Measurements from ENCODE around the gene SNCG. TPM values are rescaled to one million over a fixed set of nuclear protein-coding genes. Genes with fewer than 3 reads are reported as not detected.

Gene SNCG
- total RNA-seq, 1 experiment from 2014 or later = 5.5 TPM

DNA sequence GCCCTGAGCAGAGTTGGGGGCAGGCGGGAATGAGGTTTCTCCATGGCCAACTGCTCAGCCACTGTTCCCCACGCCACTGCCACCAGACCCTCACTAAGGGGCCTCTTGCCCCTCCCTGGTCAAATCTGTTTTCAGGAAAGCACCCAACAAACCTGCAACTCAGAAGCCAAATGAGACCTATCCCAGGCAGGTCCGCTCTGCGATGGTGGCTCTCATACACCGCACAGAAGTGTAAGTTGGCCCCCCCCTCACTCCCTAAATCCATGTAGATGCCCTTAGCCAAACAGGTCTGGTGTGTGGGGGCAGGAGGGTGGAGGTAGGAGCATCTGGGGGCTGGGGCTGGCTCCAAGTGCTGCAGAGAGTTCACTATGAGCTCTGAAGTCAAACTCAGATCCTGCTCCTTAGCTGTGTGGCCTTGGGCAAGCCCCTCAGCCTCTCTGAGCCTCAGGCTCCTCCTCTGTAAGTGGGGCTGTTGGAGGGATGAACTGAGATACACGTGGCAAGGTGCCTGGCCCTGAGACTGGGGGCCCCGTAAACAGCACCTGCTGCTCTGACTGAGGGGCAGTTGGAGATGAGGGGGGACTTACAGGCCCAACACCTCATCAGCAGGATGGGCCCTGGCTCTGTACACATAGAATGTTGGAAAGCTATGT is 2.1 kb upstream of the SNCG start:
- no peak overlapping the region for H3K9ac ChIP-seq (ENCODE audit: extremely low read depth, insufficient read length, low read length)
- no peak overlapping the region for H3K18ac ChIP-seq (ENCODE audit: insufficient read length, low read depth, low read length)
- no peak for DNase-seq
- H2AK5ac ChIP-seq (ENCODE audit: insufficient read length, low read length) = no peak overlapping the region
- no peak overlapping the region for H3K27ac ChIP-seq (ENCODE audit: insufficient read length, low read depth, low read length)
- H3K4me2 ChIP-seq (ENCODE audit: insufficient read depth, insufficient read length, low read length) = no peak overlapping the region
- WGBS (ENCODE audit: extremely low coverage, insufficient read length, low lambda C conversion rate) = no CpG with 5 or more reads among the region's 7 CpGs
- no peak overlapping the region for H2BK12ac ChIP-seq (ENCODE audit: insufficient read length, low read depth, low read length)
- H3K27me3 ChIP-seq (ENCODE audit: insufficient read depth, low read length) = no peaks in the 10 kb centered on the region
- H4K91ac ChIP-seq (ENCODE audit: insufficient read length, low read depth, low read length) = no peak overlapping the region
- H4K5ac ChIP-seq (ENCODE audit: insufficient read length, low read depth, low read length) = no peak overlapping the region
- H4K20me1 ChIP-seq (ENCODE audit: control insufficient read depth, insufficient read depth, insufficient read length) = no peaks in the 10 kb centered on the region
- H3K79me1 ChIP-seq (ENCODE audit: insufficient read depth, low read depth, low read length, poor library complexity, severe bottlenecking) = no peaks in the 10 kb centered on the region
- peaks cover 6% of the 10 kb centered on the region for H3K9me3 ChIP-seq (ENCODE audit: control insufficient read depth, low read depth, low read length)
- Mint-ChIP-seq H3K36me3 (ENCODE audit: insufficient read depth in 1 of 3, low read depth in 3 of 3) (peaks cover 16 to 24% (median 18%) of the 10 kb centered on the region in 3 experiments), H3K4me3 (peak overlapping the region in 1 of 2 experiments; percentile 18; a peak in 1 of 5 replicates), H3K27me3 (ENCODE audit: low read depth) (peaks cover 4% of the 10 kb centered on the region), H3K4me1 (peaks cover 45 to 55% of the 10 kb centered on the region in 2 experiments), H3K27ac (peak overlapping the region in 1 of 3 experiments; percentile 49; a peak in 4 of 7 replicates), H3K9me3 (peaks cover 19 to 25% of the 10 kb centered on the region in 2 experiments)
- H3K56ac ChIP-seq (ENCODE audit: insufficient read length, low read depth, low read length) = no peak overlapping the region
- H2BK20ac ChIP-seq (ENCODE audit: low read depth, low read length, poor library complexity, severe bottlenecking) = no peak overlapping the region
- no peak overlapping the region for H2BK5ac ChIP-seq (ENCODE audit: insufficient read length, low read length)
- no peak overlapping the region for H3T11ph ChIP-seq (ENCODE audit: low read length)
- H3K14ac ChIP-seq (ENCODE audit: insufficient read depth, low read length) = no peak overlapping the region; the same call in 1 of the 2 replicates
- no peak overlapping the region for H2AFZ ChIP-seq (ENCODE audit: low read length)
- H3K23ac ChIP-seq (ENCODE audit: insufficient read length, low read depth, low read length) = no peak overlapping the region
- H3K23me2 ChIP-seq (ENCODE audit: insufficient read length, low read depth, low read length, poor library complexity, severe bottlenecking) = no peaks in the 10 kb centered on the region
- no peak overlapping the region for H2BK15ac ChIP-seq (ENCODE audit: low read depth, low read length)
- H3K79me2 ChIP-seq (ENCODE audit: insufficient read depth, low read length) = no peaks in the 10 kb centered on the region
- TF ChIP-seq, protein P1, sequence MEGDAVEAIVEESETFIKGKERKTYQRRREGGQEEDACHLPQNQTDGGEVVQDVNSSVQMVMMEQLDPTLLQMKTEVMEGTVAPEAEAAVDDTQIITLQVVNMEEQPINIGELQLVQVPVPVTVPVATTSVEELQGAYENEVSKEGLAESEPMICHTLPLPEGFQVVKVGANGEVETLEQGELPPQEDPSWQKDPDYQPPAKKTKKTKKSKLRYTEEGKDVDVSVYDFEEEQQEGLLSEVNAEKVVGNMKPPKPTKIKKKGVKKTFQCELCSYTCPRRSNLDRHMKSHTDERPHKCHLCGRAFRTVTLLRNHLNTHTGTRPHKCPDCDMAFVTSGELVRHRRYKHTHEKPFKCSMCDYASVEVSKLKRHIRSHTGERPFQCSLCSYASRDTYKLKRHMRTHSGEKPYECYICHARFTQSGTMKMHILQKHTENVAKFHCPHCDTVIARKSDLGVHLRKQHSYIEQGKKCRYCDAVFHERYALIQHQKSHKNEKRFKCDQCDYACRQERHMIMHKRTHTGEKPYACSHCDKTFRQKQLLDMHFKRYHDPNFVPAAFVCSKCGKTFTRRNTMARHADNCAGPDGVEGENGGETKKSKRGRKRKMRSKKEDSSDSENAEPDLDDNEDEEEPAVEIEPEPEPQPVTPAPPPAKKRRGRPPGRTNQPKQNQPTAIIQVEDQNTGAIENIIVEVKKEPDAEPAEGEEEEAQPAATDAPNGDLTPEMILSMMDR (conservative IDR thresholded peaks at IDR 0.05) = no peak
- peaks cover 11% of the 10 kb centered on the region; the same call in 1 of the 2 replicates for H3K4me1 ChIP-seq (ENCODE audit: insufficient read depth, low read length)
- no peak overlapping the region for H2BK120ac ChIP-seq (ENCODE audit: low read depth, low read length, poor library complexity, severe bottlenecking)
- H4K8ac ChIP-seq (replicated peaks; ENCODE audit: insufficient read length, low read depth, low read length) = no peak overlapping the region
- no peak overlapping the region for H3K4ac ChIP-seq (ENCODE audit: low read depth, low read length)
